ENCODE data around the gene ABCC1. TPM values are rescaled to one million over a fixed set of nuclear protein-coding genes. Genes with fewer than 3 reads are reported as not detected.

Gene ABCC1
- total and polyA plus RNA-seq, 2 of the 8 experiments (the other 6 are each of a cell fraction or from before 2014, with no cell fraction given) = 42.6 to 66.8 TPM

DNA sequence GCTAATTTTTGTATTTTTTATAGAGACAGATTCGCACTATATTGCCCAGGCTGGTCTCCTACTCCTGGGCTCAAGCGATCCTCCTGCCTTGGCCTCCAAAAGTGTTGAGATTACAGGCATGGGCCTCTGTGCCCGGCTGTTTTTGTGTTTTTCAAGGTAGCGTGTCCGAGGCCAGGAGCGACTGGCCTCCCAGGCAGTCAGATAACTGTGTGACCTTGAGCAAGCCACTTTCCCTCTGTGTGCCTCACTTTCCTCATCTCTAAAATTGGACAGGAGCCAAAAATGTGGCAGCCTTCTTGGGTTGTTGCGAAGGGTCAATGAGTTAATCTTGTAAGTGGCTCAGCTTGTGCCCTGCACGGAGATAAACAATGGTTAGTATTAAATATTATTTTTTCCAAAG, 2.4 kb downstream of the ABCC1 start (continued):
- TF ChIP-seq RBBP5 (IDR thresholded peaks at IDR 0.05; ENCODE audit: borderline replicate concordance, low read depth, low read length) = no peak
